ENCODE measurements around the gene FBXO46. TPM values are rescaled to one million over a fixed set of nuclear protein-coding genes. Genes with fewer than 3 reads are reported as not detected.

Gene FBXO46
- total and polyA plus RNA-seq, 2 donors (not counting 1 experiment from before 2014, with no cell fraction given) = 19.9 to 44.5 TPM

DNA sequence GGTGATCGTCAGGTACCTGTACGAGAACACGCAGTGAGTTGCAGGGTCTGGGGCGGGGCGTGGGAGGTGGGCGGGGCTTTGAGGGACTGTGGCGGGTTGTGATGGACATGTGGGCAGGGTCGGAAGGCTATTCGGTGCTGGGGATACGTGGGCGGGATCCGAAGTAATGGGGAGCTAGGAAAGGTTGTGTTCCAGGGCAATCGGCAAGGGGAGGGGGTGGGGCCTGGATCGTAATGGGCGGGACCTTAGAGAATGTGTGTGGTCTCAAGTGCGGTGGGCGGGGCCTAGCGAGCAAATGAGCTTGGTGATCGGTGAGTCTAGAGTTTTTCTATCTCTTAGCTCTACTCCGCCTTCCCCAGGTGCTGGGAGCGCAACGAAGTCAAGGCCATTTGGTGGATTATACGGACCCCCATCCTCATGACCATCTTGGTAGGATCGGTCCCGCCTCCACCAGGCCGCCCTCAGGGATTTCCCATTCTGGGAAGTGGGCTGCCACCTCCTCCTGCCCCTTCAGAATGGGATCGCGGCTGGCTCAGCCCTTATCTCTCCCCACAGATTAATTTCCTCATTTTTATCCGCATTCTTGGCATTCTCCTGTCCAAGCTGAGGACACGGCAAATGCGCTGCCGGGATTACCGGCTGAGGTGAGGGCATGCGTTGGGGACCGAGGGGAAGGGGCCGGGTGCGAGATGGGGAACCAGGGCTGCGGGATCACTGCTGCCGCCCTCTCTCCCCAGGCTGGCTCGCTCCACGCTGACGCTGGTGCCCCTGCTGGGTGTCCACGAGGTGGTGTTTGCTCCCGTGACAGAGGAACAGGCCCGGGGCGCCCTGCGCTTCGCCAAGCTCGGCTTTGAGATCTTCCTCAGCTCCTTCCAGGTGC lies 53.1 kb downstream of the FBXO46 start:
- Histone ChIP-seq H4K20me1 (ENCODE audit: control insufficient read depth, insufficient read depth, low read length, poor library complexity, severe bottlenecking) (no peaks in the 10 kb centered on the region), H3K79me2 (ENCODE audit: control insufficient read depth, insufficient read depth, low read length) (no peaks in the 10 kb centered on the region), H3K4me3 (ENCODE audit: control extremely low read depth in 1 of 5, extremely low read depth in 1 of 5, insufficient read depth in 1 of 5, low read depth in 2 of 5, low read length in 4 of 5) (peak overlapping the region; percentile 6 to 48 (median 38)), H3K9me3 (ENCODE audit: control extremely low read depth in 1 of 3, control insufficient read depth in 2 of 3, insufficient read depth in 1 of 3, low read length in 2 of 3) (peaks cover 0 to 14% (median 0%) of the 10 kb centered on the region in 3 donors), H3K27me3 (replicated peaks in 1 of 4; ENCODE audit: control extremely low read depth in 1 of 4, control insufficient read depth in 3 of 4, insufficient read depth in 4 of 4, low read length in 3 of 4) (peaks cover 0 to 32% (median 11%) of the 10 kb centered on the region in 4 experiments), H3K9ac (ENCODE audit: low read length) (peak overlapping the region; percentile 15), H2AFZ (ENCODE audit: insufficient read depth, low read depth, low read length, poor library complexity, severe bottlenecking) (peak overlapping the region; percentile 20), H3K27ac (ENCODE audit: low read length in 2 of 2) (no peak overlapping the region), H3K4me1 (ENCODE audit: control insufficient read depth in 2 of 2, insufficient read depth in 2 of 2, low read length in 2 of 2) (peaks cover 26 to 36% of the 10 kb centered on the region in 2 donors), H3K4me2 (replicated peaks; ENCODE audit: low read depth, low read length, poor library complexity, severe bottlenecking) (peak overlapping the region; percentile 90), H3K36me3 (replicated peaks in 1 of 2; ENCODE audit: control extremely low read depth in 1 of 2, control insufficient read depth in 1 of 2, extremely low read depth in 1 of 2, insufficient read depth in 2 of 2, low read length in 1 of 2) (no peaks in the 10 kb centered on the region)
- POLR2A ChIA-PET = interaction anchor here (0.7 to 1.8 kb wide), 2 partner anchors 12 to 101 kb away, joined by 4 to 5 read pairs; no protein-coding TSS in a partner anchor
- no peaks in the 10 kb centered on the region for H3K9me3 Mint-ChIP-seq (ENCODE audit: insufficient read depth)
- intact Hi-C loops (cut with micrococcal nuclease) = no loop called here
- TF ChIP-seq EZH2 (IDR thresholded peaks at IDR 0.05; ENCODE audit: borderline replicate concordance, insufficient read depth, low read depth, low read length, poor library complexity, severe bottlenecking) = no peak
- TF ChIP-seq, protein P1, sequence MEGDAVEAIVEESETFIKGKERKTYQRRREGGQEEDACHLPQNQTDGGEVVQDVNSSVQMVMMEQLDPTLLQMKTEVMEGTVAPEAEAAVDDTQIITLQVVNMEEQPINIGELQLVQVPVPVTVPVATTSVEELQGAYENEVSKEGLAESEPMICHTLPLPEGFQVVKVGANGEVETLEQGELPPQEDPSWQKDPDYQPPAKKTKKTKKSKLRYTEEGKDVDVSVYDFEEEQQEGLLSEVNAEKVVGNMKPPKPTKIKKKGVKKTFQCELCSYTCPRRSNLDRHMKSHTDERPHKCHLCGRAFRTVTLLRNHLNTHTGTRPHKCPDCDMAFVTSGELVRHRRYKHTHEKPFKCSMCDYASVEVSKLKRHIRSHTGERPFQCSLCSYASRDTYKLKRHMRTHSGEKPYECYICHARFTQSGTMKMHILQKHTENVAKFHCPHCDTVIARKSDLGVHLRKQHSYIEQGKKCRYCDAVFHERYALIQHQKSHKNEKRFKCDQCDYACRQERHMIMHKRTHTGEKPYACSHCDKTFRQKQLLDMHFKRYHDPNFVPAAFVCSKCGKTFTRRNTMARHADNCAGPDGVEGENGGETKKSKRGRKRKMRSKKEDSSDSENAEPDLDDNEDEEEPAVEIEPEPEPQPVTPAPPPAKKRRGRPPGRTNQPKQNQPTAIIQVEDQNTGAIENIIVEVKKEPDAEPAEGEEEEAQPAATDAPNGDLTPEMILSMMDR (IDR thresholded peaks at IDR 0.05) = no peak
- peaks cover 23% of the 10 kb centered on the region for H3K4me1 Mint-ChIP-seq
- peak; percentile 82 for DNase-seq
- H3K27ac Mint-ChIP-seq = peak overlapping the region; percentile 32
- 6% methylated on average over 43 of the region's 49 CpGs for WGBS (ENCODE audit: insufficient coverage)
- CTCF ChIA-PET = interaction anchor here (0.7 to 8.9 kb wide), 7 partner anchors 15 to 776 kb away, joined by 3 to 60 read pairs (median 3); partner anchors contain the start of genes EML2, QPCTL and SNRPD2
- peak overlapping the region; percentile 84 for H3K4me3 Mint-ChIP-seq
- H3K27me3 Mint-ChIP-seq = peaks cover 23% of the 10 kb centered on the region
- peak; percentile 28 for ATAC-seq (ENCODE audit: low read depth)
